SH-SY5Y (cell line): Measurements from ENCODE around the gene OBSL1.

Experiments used
- GATA2 ChIP-seq: IDR thresholded peaks from 2 replicates; pipeline ENCODE4 v1.6.1; 2011; ENCODE audit warnings: mild to moderate bottlenecking, low read depth, low read length
- GATA3 ChIP-seq: IDR thresholded peaks from 2 replicates; pipeline ENCODE4 v1.6.1; 2011; ENCODE audit warnings: low read depth, mild to moderate bottlenecking, low read length, moderate library complexity

DNA sequence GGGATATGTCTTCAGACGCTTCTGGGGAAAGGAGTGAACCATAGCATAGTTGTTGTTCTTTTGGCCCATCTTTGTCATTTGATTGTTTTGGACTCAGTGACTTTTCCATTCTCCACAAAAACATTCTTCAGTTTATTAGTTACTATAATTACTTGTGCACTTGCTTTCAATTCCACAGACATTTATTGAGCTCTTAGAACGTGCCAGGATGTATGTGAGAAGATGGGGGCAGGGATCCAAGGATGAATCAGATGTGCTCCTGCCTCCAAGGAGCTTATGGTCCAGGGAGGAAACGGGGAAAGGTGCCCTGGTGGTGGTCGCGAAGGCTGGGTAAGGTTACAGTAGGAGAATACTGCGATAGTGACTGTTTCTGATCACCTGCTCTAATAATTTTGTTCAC is 49.2 kb upstream of the OBSL1 start:
- TF ChIP-seq GATA3 (no peak), GATA2 (no peak)
